SH-SY5Y (cell line): ENCODE measurements around the gene ERP29.

Experiments
- GATA2 ChIP-seq: IDR thresholded peaks from 2 replicates; pipeline ENCODE4 v1.6.1; 2011; ENCODE audit warnings: mild to moderate bottlenecking, low read depth, low read length
- GATA3 ChIP-seq: IDR thresholded peaks from 2 replicates; pipeline ENCODE4 v1.6.1; 2011; ENCODE audit warnings: low read depth, mild to moderate bottlenecking, low read length, moderate library complexity

DNA sequence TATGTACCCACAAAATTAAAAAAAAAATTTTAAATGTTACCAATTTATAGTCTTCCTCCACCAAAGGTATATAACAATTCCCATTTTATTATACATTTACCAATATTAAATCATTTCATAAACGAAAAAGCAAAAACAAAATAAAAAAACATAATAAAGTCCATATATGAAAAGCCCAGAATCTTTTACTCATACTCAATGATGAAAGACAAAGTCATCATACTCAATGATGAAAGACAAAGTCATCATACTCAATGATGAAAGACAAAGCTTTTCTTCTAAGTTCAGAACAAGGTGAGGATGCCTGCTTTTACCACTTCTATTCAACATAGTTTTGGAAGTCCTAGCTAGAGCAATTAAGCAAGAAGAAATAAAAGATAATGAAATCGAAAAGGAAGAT lies 28.4 kb upstream of the ERP29 start:
- no peak for TF ChIP-seq GATA2
- no peak for TF ChIP-seq GATA3
